NK-92 treated with Interleukin-12 subunit alpha and Interleukin-12 subunit beta, amount 100 ng/mL, for 24 hours (cell line): ENCODE data around the gene EVI5.

Source experiments
- DNase-seq: peaks from one replicate; lab custom pipeline; 2025; lab: John Stamatoyannopoulos, UW

The EVI5 gene

DNA sequence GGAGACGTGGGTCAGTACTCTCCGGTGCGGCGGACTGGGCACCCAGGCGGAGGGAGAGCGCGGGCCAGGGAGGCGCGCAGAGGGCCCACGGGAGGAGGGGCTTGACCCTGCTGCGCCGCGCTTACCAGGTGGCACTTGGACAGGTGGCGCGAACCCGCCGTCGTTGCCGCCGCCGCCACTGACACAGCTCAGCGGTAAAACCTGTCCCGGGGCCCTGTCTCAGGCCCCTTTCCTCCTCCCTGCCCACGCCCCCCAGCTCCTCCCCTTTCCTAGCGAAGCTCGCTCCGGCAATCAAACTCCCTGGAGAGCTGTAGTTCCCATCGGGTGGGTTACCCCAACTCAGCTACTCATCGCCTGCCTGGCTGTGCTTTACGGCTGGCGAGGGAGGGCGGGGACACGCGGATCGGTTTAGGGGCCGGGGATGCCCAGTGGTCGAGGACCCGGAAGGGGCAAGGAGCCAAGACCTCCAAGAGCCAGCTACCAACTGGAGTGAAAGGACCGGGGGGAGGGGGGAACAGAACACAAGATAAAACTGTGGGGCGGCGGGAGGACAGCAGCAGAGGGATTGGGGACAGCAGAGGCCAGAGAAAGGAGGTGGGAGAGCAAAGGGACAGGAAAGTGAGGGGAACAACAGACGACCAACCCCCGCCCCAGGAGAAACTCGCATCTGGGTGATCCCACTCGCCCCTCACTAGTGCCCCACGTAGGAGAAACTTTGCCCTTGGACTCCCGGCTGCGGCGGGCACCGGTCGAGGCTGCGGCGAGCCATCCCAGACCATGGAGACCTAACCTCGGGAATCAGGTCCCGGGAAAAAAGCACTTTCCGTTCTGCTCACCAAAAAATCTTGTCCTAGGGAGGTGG is 301.1 kb downstream of the EVI5 start:
- peak; percentile 69 for DNase-seq

DNA sequence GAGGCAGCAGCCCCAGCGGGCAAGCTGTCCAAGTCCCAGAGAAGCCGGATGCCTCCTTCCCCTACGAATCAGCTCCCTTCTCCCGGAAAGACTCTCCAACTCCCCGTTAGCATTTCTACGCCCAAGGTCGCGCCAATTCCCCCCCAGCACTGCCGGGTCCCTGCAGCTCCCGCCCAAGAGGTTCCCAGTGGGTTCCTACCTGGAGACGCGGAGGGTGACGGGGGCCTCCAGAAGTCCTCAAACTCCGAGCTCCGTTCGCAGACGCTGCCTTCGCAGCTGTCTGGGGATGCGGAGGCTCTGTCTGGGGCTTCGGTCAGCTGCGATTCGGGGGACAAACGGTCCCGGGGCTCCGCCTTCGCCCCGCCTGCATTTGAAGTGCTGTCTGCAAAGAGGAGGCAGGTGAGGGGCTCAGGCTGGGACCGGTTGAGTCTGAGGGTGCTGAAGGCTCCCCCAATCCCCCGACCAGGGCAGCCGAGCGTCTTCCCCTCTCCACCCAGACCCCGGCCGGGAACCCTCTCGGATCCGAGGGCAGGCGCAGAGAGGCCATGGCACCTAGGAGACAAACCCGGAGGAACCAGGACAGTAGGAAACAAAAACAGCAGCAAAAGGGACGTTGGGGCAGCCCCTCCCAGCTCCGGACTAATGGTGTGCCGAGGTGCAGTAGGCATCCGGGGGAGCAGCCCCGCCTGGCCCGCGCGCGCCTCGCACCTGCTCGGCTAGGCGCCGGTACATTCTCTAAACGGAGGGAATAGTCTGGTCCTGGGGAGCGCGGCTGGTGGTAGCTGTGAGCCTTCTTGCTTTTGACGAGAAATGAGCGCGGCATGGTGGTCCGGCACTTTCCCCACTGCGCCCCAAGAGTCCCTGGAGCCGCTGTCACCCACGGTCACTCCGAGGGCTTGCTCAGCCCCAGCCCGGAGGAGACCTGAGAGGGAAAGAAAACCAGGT is 302.0 kb downstream of the EVI5 start:
- peak; percentile 39 for DNase-seq

DNA sequence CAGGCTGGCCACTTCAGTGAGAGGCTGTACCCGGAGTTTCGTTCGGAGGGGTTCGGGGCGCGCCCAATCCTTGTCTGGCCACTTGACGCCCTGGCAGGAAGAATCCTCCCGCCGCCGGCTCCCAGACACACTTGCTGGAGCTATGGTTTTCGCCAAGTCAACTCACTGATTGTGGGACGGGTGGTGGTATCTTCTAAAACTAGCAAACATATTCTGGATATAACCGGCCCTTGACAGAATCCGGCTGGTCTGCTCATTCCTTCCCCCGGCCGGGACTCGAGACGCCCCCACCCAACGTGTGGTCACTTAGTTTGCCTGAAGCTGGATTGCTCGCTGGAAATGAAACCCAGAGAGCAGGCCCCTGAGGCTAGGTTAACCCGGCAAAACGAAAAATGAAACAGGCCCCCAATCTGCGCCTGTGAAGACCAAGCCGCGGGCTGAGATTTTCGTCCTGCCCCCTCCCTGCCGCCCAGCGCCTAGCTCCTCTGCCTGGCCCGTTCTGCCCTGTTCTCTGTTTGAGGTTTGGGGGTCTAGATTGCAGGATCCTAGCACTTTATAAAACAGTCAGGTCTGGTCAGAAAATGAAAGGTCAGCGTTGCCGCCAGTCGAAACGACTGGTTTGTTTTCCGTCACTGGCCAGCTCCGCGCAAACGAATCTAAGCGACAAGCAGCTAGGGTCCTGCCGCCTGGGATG is 302.8 kb downstream of the EVI5 start:
- DNase-seq, result no peak

DNA sequence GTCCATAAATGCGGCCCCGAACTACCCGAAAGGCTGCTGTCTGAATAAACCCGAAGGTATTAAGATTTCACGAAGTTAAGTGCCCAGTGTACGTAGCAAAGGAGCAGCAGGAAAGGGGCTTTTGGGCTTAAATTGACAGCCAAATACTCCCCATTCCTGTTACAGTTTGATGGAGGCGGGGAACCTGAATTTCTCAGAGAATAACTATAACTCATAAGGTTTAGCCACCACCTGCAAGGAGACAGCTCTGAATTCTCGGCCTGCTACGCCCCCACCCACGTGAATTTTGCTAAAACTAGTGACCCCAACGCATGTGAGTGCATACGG is 303.3 kb downstream of the EVI5 start:
- no peak for DNase-seq

DNA sequence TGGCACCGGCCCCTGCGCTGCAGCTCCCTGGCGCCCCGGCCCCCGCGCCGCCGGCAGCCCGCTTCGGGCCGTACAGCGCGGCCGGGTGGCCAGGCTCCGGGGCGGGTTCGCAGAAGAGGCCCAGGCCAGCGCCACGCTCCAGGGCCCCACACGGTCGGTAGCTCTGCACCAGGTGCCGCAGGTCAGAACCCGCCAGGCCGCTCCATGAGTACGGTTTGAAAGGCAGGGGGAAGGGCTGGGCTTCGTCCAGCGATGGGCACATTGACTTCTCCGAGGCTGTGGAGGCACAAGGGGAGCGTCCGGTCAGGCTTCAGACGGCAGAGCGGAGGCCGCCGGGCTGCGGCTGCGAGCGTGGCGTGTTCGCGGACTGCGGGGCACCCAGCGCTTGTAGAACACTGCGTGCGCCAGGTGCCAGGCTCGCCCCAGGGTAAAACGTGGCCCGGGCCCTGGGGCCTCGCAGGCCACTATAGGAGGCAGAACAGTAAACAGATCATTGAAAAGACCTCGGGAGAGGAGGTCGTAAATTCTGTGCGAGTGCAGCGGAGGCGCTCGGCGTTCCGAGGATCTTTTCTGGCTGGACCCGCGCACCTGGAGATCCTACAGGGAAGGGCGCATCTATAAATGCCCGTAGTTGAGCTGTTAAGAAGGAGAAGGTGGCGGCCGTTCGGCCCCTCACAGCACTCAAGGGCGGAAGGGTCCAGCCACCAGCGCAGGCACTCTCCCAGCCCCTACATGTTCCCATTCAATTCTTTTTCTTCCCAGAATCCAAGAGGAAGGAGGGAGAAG is 303.9 kb downstream of the EVI5 start:
- DNase-seq, result no peak

DNA sequence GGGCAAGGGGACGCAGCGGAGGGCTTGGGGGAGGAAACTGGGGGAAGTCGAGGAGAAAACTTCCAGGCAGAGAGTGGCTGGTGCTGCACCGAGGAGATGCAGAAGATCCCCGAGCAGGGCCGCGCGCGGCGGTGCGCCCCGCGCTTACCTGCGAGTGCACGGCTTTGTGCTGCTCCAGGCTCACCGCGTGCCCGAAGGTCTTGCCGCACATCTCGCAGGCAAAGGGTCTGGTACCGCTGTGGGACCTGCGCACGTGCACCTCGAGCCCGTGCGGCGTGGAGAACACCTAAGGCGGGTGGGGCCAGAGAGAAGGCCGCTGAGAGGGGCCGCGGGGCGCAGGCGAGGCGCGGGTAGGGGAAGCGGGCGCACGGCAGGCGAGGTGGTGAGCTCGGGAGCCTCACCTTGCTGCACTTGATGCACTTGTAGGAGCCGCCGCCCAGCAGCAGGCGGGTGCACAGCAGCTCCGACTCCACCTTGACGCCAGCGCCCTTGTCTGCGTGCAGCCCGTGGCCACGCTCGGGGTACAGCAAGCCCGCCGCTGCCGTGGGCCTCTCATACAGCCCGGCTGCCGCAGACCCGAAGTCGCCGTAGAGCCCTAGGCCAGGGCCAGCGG is 304.6 kb downstream of the EVI5 start:
- no peak for DNase-seq

DNA sequence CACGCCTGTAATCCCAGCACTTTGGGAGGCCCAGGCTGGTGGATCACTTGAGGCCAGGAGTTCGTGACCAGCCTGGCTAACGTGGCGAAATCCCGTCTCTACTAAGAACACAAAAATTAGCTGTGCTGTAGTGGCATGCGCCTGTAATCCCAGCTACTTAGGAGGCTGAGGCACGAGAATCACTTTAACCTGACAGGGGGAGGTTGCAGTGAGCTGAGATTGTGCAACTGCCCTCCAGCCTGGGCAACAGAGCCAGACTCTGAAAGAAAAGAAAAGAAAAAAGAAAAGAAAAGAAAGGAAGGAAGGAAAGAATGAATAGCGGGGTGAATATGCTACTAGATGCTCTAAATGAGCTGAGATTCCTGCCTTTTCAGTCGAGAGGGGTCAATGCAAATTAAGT is 305.3 kb downstream of the EVI5 start:
- no peak for DNase-seq

DNA sequence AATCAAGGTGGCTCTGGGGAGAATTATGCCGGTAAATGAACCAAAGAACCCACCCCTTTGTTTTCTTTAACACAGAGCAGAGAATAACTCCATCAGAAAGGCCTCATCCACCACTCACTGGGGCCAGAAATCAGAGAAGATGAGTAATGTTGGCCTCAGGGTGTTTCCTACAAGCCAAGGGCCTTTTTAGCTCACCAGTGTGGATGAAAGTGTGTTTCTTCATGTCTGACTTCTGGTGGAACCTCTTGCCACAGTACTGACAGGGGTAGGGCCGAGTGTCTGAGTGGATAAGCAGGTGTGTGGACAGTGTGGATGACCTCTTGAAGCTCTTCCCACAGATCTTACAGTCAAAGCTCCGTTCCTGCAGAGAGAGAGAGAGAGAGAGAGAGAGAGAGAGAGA is 306.5 kb downstream of the EVI5 start:
- DNase-seq, result no peak

DNA sequence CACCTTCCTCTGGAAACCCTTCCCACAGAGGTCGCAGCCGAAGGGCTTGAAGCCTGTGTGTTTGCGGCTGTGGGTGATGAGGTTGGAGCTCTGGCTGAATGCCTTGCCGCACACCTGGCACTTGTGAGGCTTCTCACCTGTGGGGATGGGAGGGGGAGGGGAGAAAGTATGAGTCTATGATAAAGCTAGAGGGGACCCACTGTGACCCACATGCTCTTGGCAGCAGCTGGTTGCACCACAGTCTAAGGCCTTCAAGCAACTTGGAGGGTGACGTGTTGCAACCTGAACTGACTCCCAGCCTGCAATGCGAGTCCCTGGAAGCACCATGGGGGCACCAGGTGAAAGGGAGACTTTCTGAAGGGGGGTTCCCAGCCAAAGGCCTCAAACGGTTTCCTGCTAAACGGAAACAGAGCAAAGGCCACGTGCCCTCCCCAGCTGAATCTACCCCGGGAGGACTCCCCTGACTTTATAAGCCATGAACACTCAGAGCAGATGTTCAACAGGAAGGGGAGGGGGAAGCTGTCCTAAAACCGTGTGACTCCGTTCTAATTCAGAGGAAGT is 308.8 kb downstream of the EVI5 start:
- DNase-seq, result no peak

DNA sequence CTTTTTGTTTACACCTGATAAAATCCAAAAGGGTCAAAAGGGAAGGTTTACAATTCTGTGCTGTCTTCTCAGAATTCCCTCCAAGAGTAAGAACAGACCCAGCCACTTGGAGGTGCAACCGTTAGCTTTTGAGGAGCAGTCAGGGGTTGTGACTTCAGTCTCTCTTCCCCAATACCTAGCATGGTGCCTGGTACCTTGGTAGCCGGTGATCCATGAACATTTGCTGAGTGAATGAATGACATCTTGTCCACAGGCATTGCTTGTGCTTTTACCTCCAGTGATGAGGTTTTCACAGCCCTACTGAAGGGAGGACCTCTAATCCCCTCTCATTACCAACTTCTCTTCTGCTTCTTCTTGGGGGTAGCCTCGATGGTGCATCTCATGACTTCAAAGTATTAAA is 309.9 kb downstream of the EVI5 start:
- no peak for DNase-seq

DNA sequence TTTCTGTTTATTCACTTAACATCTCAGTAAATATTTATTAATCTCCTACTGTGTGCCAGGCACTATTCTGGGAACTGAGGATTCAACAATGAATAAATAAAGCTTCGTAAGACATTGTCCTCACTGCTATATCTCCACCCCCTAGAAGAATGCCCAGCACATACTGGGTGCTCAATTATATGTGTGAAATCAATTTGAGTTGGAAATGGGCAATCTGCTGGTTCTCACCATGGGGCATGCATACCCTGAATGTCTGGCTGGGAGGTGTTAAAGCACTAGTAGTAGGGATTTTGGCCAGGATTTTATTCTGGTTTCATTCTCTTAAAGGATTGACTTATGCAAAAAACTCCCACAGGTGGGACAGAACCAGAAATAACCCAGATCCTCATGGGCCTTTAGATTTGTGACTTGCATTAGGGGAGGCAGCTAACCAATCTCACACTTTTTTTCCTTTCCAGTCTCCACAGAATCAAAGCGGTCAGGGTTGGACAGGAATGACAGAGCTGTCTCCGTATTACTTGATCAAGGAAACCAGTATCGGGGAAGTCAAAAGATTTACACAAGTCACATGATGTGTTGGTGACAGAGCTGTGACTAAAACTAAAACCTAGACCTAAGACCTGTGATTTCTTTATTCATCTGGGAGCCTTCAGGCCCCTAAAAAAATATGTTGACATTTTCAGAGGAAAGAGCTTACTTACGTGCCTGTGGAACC is 311.0 kb downstream of the EVI5 start:
- no peak for DNase-seq

DNA sequence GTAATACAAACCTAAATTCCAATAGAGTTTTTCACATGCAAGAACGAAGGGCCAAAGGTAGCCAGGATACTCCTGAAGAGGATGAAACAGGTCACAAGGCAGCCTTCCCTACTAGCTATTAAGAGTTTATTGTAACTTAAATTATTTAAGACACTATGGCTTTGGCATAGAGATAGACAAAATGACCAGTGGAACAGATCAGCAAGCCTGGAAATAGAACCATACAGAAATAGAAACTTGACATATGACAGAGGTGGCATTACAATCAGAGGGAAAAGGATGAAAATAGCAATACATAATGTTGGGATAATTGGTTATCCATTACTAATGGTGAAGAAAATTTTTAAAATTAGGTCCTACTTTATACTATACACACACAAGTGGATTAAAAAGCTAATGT is 314.7 kb downstream of the EVI5 start:
- no peak for DNase-seq

DNA sequence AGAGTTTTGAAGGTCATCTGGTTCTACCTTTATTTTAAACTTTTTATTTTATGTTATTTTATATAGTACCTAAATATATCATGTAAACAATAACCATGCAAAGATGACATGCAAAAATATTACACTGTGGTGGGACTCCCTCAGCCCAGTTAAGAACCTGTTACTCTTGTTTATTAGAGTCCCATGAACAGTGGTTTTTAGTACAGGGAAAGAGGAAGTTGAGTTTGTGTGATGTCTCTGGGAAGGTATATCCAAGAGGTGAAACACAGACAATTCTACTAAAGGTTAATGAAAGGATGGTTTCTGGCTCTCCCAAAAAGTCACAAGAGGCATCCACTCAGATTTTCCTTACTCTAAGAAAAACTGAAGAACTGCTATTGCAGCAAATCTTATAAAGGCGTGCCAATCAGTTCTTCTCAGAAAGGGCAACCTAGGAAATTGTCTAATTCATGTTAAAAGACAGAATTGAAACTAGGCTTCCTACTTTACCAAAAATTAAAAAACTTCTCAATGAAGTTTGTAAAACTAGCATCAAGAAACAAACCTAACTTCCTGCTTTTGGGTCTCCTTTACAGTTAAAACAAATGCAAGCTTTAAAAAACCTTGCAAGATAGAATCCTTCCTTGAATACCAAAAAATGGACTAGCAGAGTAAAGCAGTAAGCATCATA is 318.1 kb downstream of the EVI5 start:
- DNase-seq, result no peak

DNA sequence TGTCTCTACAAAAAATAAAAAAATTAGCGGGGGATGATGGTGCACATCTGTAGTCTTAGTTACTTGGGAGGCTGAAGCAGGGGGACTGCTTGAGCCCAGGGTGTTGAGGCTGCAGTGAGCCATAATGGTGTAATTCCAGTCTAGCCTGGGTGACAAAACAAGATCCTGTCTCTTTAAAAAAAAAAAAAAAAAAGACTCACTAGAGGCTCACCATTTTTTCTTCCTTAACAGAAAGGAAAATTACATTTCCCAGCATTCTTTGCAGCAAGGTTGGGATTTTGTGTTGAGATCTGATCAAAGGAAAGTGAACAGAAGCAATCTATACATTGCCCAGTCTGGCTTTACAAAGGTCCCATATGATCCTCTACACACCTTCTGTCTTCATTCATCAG is 319.7 kb downstream of the EVI5 start:
- no peak for DNase-seq

DNA sequence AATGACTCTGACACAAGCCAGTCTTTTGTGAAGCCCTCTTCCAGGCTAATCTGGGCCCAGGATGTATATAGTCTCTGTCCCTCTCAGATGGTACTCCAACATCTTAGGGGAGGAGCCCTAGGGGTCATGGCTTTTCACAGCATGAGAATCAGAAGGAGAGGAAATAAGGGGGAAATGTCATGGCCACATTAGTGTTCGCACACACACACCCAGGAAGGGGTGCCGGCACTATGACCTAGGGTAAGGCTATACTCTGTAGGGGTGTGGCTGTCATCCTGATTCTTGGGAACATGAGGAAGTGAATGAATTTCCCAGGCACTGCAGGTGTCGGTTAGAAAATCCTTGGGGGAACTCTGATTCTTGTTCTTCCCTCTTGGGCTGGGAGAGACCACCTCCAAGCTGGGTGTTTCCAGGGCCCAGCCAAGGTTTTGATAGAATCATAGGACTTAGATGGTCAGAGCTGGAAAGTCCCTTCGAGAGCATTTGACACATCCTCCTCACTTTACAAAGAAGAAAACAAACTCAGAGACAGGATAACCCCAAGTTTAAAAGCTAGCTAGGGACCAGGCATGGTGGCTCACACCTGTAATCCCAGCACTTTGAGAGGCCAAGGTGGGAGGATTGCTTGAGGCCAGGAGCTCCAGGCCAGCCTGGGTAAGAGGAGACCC is 320.2 kb downstream of the EVI5 start:
- DNase-seq, result no peak

DNA sequence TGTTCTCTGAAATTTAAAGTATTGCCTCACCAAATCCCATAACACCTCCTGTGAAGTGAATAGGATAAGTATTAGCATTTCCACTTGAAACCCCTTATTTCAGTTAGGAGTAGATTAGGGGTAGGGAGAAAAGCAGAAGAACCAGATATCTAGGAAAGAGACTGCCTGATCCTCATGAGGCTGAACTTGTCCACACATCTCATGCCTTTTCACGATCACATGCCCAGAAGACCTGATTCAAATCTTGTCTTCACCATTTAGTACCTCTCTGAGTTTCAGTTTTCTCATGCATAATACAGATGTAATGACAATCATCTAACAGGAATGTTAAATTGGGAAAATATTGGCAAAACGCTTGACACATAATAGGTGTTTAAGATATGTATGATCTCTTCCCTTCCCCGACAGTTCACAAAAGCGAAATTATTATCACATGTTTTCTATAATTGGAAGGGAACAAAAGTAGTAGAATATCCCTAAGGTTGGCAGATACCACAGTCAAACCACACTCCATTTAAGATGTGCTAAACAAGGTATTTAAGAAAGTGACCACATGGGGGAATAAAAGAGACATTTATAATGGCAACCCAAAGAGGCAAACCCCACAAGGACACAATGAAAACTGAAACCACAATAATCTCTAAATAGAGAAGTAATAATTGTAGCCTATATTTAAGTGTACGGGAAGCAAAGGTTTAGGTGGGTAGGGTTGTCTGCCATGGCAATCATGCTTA is 323.4 kb downstream of the EVI5 start:
- DNase-seq, result no peak

DNA sequence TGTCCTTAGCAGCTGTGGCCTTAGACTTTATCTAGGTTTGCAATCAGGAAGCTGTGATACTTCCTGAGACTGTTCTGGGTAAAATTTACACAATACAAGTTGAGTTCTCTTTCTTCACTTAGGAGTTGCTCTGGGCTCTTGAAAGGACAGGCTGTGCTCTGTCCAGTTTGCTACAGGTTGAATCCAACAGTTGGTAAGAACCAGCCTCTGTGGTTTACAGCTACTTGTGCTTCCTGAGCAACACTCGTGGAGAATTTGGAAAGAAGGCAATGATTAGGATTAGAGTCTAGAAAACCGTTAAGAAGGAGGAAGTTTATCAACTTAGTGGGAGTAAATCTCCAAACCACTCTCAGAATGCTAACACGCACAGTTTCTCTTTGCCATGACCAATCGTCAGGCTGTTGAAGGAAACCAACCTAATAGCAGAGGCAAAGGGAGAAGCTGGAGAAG is 325.0 kb downstream of the EVI5 start:
- no peak for DNase-seq
